HepG2 (cell line): ENCODE data around the gene TACC2. TPM values are rescaled to one million over a fixed set of nuclear protein-coding genes. Genes with fewer than 3 reads are reported as not detected.
A peak's percentile ranks its signal among the peaks of the same experiment; 100 is the strongest.

Experiments used
- ATAC-seq: fragments of 200-7000 bp; cut with Tn5 transposase; 3 replicates; pipeline ENCODE4 v1.9.1; 2020; ENCODE audit warnings: mild to moderate bottlenecking, moderate library complexity
- BruUV-seq: library from RNA; stranded (reverse); fragments of 400-500 nt; replicated peaks from 2 replicates; lab custom pipeline; 2021; lab: Mats Ljungman, UMichigan
- CTCF ChIA-PET: fragments of 300-600 bp; formaldehyde crosslinking; extraction: SDS; loops from one replicate; lab custom pipeline; 2021; ENCODE audit warnings: low total read pairs, inconsistent platforms, low intra/inter-chr PET ratio; lab: Yijun Ruan, JAX
- POLR2A ChIA-PET: fragments of 350-600 bp; sonication (Branson Sonifier 250); formaldehyde crosslinking; loops from one replicate; lab custom pipeline; 2020; ENCODE audit warnings: antibody characterized with exemption, inconsistent platforms; lab: Yijun Ruan, JAX
- DNase-seq: peaks from one replicate; pipeline ENCODE4 v3.0.0-alpha.2; 2015; ENCODE audit warnings: low spot score
- FAIRE-seq: peaks from 3 replicates; lab custom pipeline; 2011; peaks lifted over from hg19 to GRCh38; lab: Jason Lieb, UNC
- H2AFZ ChIP-seq: one replicate; pipeline ENCODE4 v1.6.1; 2011; ENCODE audit warnings: low read length, inconsistent platforms
- H3K27ac ChIP-seq: fragments of 300-600 bp; 3 replicates; pipeline ENCODE4 v1.8.0; 2011; ENCODE audit warnings: mixed run types, mild to moderate bottlenecking, mixed read lengths, low read length, inconsistent platforms; ENCODE audit not compliant: insufficient read depth; ENCODE audit errors: extremely low read length
- H3K27me3 ChIP-seq, 2 experiments: fragments of 200-600 bp in 1 of 2; 2 replicates in 1 of 2; 3 replicates in 1 of 2; pipeline versions ENCODE4 v1.6.0 to v1.8.0; 2011; ENCODE audit warnings: low read length in 2 of 2, mild to moderate bottlenecking in 2 of 2, moderate library complexity in 2 of 2, inconsistent platforms in 1 of 2; ENCODE audit not compliant: insufficient read depth in 2 of 2, control insufficient read depth in 1 of 2
- H3K36me3 ChIP-seq, 2 experiments: fragments of 200-600 bp in 1 of 2; replicated peaks in 1 of 2; 2 replicates in 1 of 2; 3 replicates in 1 of 2; pipeline versions ENCODE4 v1.5.1 to v1.8.0; 2011; ENCODE audit warnings: low read length in 2 of 2, inconsistent platforms in 1 of 2; ENCODE audit not compliant: insufficient read depth in 2 of 2, control insufficient read depth in 1 of 2
- H3K4me1 ChIP-seq: 2 replicates; pipeline ENCODE4 v1.5.1; 2012; ENCODE audit warnings: low read length, inconsistent platforms; ENCODE audit not compliant: insufficient read depth
- H3K4me2 ChIP-seq: 2 replicates; pipeline ENCODE4 v1.6.0; 2011; ENCODE audit warnings: low read depth, low read length, inconsistent platforms
- H3K4me3 ChIP-seq, 3 experiments: fragments of 200-600 bp in 1 of 3; sonication (generic), shearing (Covaris generic) in 1 of 3; replicated peaks in 1 of 3; 2 replicates each; pipeline ENCODE4 v1.5.1; 2011 to 2016; ENCODE audit warnings: low read length in 3 of 3, inconsistent platforms in 2 of 3, low read depth in 2 of 3, mild to moderate bottlenecking in 2 of 3, control low read depth in 1 of 3, mixed read lengths in 1 of 3; ENCODE audit not compliant: insufficient read depth in 1 of 3
- H3K79me2 ChIP-seq: one replicate; pipeline ENCODE4 v1.6.1; 2011; ENCODE audit warnings: low read length, inconsistent platforms; ENCODE audit not compliant: insufficient read depth
- H3K9ac ChIP-seq: 2 replicates; pipeline ENCODE4 v1.6.0; 2011; ENCODE audit warnings: mild to moderate bottlenecking, low read depth, low read length, inconsistent platforms; ENCODE audit not compliant: insufficient read depth
- H3K9me3 ChIP-seq: 2 replicates; pipeline ENCODE4 v1.5.1; 2012; ENCODE audit warnings: mild to moderate bottlenecking, low read length
- H4K20me1 ChIP-seq: 2 replicates; pipeline ENCODE4 v1.6.0; 2011; ENCODE audit warnings: inconsistent platforms, mild to moderate bottlenecking, low read length, moderate library complexity; ENCODE audit not compliant: insufficient read depth
- CREB1 ChIP-seq, 2 experiments: fragments of 450-650 bp in 1 of 2; IDR thresholded peaks; 2 replicates each; pipeline ENCODE4 v1.6.1; 2016 to 2017; ENCODE audit warnings: control low read depth in 1 of 2, mild to moderate bottlenecking in 1 of 2, missing compliant biosample characterization in 1 of 2, missing genetic modification characterization in 1 of 2
- HNF1A ChIP-seq, 2 experiments: sonication (generic) in 1 of 2; formaldehyde crosslinking in 1 of 2; IDR thresholded peaks; 2 replicates each; pipeline versions ENCODE4 v1.4.0 to v1.6.1; 2016 to 2020; ENCODE audit warnings: borderline replicate concordance in 1 of 2, low read depth in 1 of 2, mild to moderate bottlenecking in 1 of 2, missing genetic modification reagents in 1 of 2
- MAFF ChIP-seq: IDR thresholded peaks from 2 replicates; pipeline ENCODE4 v1.6.1; 2011; ENCODE audit warnings: low read depth, low read length, improper control_type of control experiment
- MAFK ChIP-seq, 2 experiments: IDR thresholded peaks in 1 of 2; conservative IDR thresholded peaks in 1 of 2; 2 replicates each; pipeline ENCODE4 v1.6.1; 2011; ENCODE audit warnings: improper control_type of control experiment in 2 of 2, low read length in 2 of 2
- PCBP2 ChIP-seq: fragments of 200-400 bp; formaldehyde crosslinking; optimal IDR thresholded peaks from 2 replicates; pipeline ENCODE3; 2018; ENCODE audit warnings: low read length, low read depth; ENCODE audit not compliant: poor library complexity, severe bottlenecking
- SALL1 ChIP-seq: sonication (generic); formaldehyde crosslinking; IDR thresholded peaks from 2 replicates; pipeline ENCODE4 v1.8.0; 2022; ENCODE audit warnings: mild to moderate bottlenecking, missing genetic modification reagents
- SMAD1 ChIP-seq: sonication (generic); formaldehyde crosslinking; IDR thresholded peaks from 2 replicates; pipeline ENCODE4 v1.4.0; 2020; ENCODE audit warnings: missing genetic modification reagents, low read depth, mild to moderate bottlenecking, borderline replicate concordance
- ZBTB7A ChIP-seq: sonication (generic); formaldehyde crosslinking; IDR thresholded peaks from 2 replicates; pipeline ENCODE4 v1.8.0; 2022; ENCODE audit warnings: mild to moderate bottlenecking, missing genetic modification reagents
- ZNF264 ChIP-seq: sonication (generic); formaldehyde crosslinking; IDR thresholded peaks from 2 replicates; pipeline ENCODE4 v1.4.0; 2020; ENCODE audit warnings: missing genetic modification reagents
- ZNF274 ChIP-seq: sonication (generic); formaldehyde crosslinking; IDR thresholded peaks from 2 replicates; pipeline ENCODE4 v1.5.1; 2020; ENCODE audit warnings: mild to moderate bottlenecking, missing genetic modification reagents
- WGBS: methylation state at CpG from one replicate; pipeline ENCODE4 v1.1.6; 2017; ENCODE audit warnings: low lambda C conversion rate; 5-methylcytosine and 5-hydroxymethylcytosine counted together
- in situ Hi-C: cut with HindIII; loops from 2 replicates; pipeline ENCODE4 v1.10.0; 2017; ENCODE audit warnings: low pct_unique_long_range_greater_than_20kb; ENCODE audit not compliant: extremely low pct_ligation_motif_present
- intact Hi-C: fragments of 100-400 bp; cut with micrococcal nuclease; formaldehyde crosslinking; loops from one replicate; pipeline ENCODE4 v1.10.0; 2022; ENCODE audit not compliant: unreplicated experiment
- polyA plus RNA-seq, 8 experiments: library from polyadenylated mRNA; depleted of rRNA in 3 of 8; stranded (reverse) in 7 of 8; unstranded in 1 of 8; fragments of >200 nt; fragmentation: Illumina TruSeq in 4 of 8; extraction: Trizol in 4 of 8; gene quantifications; 2 replicates each; pipeline versions ENCODE4 v1.2.1 to v1.2.3, GENCODE V29; 2011 to 2016; ENCODE audit warnings: low read depth in 4 of 8, missing spikeins in 1 of 8, mixed read lengths in 1 of 8; ENCODE audit not compliant: insufficient read depth in 1 of 8
- total RNA-seq, 5 experiments: library from RNA; depleted of rRNA; stranded (reverse); fragments of >200 nt; fragmentation: Illumina TruSeq; extraction: Trizol; gene quantifications; 2 replicates each; pipeline ENCODE4 v1.2.3, GENCODE V29; 2016; ENCODE audit warnings: low read depth in 1 of 5

TACC2 gene
- total and polyA plus RNA-seq, 2 of the 13 experiments (the other 11 are each of a cell fraction or from before 2014, with no cell fraction given), result 11.8 to 16.0 TPM

- Histone ChIP-seq H4K20me1 (no peaks in the 10 kb centered on the region), H3K79me2 (no peaks in the 10 kb centered on the region), H2AFZ (peak overlapping the region; percentile 77), H3K9ac (no peak overlapping the region), H3K4me1 (peaks cover 56% of the 10 kb centered on the region)
- no peak for FAIRE-seq
- TF ChIP-seq MAFF (peak; percentile 85), PCBP2 (no peak), MAFK (conservative IDR thresholded peaks at IDR 0.05 in 1 of 2, IDR thresholded peaks at IDR 0.05 in 1 of 2; ENCODE audit: low read length in 2 of 2) (peak; percentile 82 to 91), SALL1 (CRISPR knock-in tag) (no peak), ZBTB7A (CRISPR knock-in tag) (no peak), HNF1A (IDR thresholded peaks at IDR 0.05; ENCODE audit: low read depth) (no peak), HNF1A (CRISPR knock-in tag; IDR thresholded peaks at IDR 0.05; ENCODE audit: borderline replicate concordance) (no peak), ZNF264 (no peak), ZNF274 (CRISPR knock-in tag) (0 out of 2 replicates have a peak, but pooled peaks have one; percentile 9), SMAD1 (CRISPR knock-in tag) (no peak), CREB1 (IDR thresholded peaks at IDR 0.05) (peak; percentile 65), CREB1 (CRISPR knock-in tag; IDR thresholded peaks at IDR 0.05) (no peak)
- TF ChIP-seq, all 625 proteins: peak for 4
- ChIA-PET CTCF (no interaction called here), POLR2A (no interaction called here)
- no peaks in the 10 kb centered on the region for H3K9me3 ChIP-seq
- no peak overlapping the region for H3K27ac ChIP-seq
- H3K36me3 ChIP-seq, result no peaks in the 10 kb centered on the region
- intact Hi-C loops, result no loop called here
- 32% methylated on average over 12 of the region's 16 CpGs for WGBS
- in situ Hi-C loops, result no loop called here
- peak overlapping the region in 2 of 3 experiments; percentile 54 to 65; a peak in 4 of 6 replicates for H3K4me3 ChIP-seq
- BruUV-seq, result no TSS peak
- DNase-seq (no peak), ATAC-seq (peak; percentile 45)
- H3K27me3 ChIP-seq, result peaks cover 0 to 15% of the 10 kb centered on the region in 2 experiments; a peak in 1 of 5 replicates
- peak overlapping the region; percentile 88 for H3K4me2 ChIP-seq
These were observed 30.0 kb downstream of the TACC2 start for GRCh38 chr10:122018951-122019413.
